22Rv1 (cell line): Measurements from ENCODE around the gene LTBP1.

Experiments used
- ZFX ChIP-seq: fragments of 450-650 bp; IDR thresholded peaks from 2 replicates; pipeline ENCODE4 v1.6.1; 2017; ENCODE audit warnings: antibody characterized with exemption, borderline replicate concordance
- TF ChIP-seq, protein P1 (sequence below): fragments of 450-650 bp; IDR thresholded peaks from 2 replicates; pipeline ENCODE4 v1.5.1; 2017; ENCODE audit warnings: mild to moderate bottlenecking

DNA sequence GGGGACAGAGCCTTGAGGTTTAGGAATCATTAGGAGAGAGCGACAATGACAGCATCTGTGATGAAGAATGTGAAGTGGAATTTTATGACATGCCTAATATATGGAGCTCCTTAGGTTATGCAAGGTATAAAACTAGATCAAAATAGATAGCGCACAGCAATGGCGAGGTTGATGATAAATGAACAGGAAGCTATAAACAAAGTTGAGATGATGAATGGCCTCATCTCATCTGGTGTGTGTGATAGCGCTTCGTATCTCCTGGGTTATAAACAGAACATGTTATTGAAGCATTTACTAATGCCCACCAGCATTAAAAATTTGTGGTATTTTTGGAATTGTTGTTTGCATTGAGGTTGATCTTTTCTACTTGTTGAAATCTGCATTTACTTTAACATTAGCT is 231.5 kb downstream of the LTBP1 start:
- TF ChIP-seq, protein P1, sequence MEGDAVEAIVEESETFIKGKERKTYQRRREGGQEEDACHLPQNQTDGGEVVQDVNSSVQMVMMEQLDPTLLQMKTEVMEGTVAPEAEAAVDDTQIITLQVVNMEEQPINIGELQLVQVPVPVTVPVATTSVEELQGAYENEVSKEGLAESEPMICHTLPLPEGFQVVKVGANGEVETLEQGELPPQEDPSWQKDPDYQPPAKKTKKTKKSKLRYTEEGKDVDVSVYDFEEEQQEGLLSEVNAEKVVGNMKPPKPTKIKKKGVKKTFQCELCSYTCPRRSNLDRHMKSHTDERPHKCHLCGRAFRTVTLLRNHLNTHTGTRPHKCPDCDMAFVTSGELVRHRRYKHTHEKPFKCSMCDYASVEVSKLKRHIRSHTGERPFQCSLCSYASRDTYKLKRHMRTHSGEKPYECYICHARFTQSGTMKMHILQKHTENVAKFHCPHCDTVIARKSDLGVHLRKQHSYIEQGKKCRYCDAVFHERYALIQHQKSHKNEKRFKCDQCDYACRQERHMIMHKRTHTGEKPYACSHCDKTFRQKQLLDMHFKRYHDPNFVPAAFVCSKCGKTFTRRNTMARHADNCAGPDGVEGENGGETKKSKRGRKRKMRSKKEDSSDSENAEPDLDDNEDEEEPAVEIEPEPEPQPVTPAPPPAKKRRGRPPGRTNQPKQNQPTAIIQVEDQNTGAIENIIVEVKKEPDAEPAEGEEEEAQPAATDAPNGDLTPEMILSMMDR = no peak
- no peak for TF ChIP-seq ZFX
